Type B pancreatic cell (in vitro differentiated cells): Measurements from ENCODE around the gene ZNF519. TPM values are rescaled to one million over a fixed set of nuclear protein-coding genes. Genes with fewer than 3 reads are reported as not detected.
"Not testable (repeated sequence)": the region's sequence is repeated elsewhere in the genome, so short reads cannot be mapped to it uniquely, and the experiment has no call there.

Experiments used
- DNase-seq: peaks from one replicate; pipeline ENCODE4 v3.0.0; 2021; ENCODE audit warnings: mixed read lengths; ENCODE audit not compliant: unreplicated experiment; ENCODE audit errors: extremely low spot score
- H3K27ac Mint-ChIP-seq: 2 replicates; pipeline ENCODE4 v1.8.0; 2021; ENCODE audit warnings: mild to moderate bottlenecking, mixed read lengths
- H3K27me3 Mint-ChIP-seq: 2 replicates; pipeline ENCODE4 v1.8.0; 2021; ENCODE audit warnings: mixed read lengths
- H3K36me3 Mint-ChIP-seq: 2 replicates; pipeline ENCODE4 v1.8.0; 2021; ENCODE audit warnings: mixed read lengths
- H3K4me1 Mint-ChIP-seq: one replicate; pipeline ENCODE4 v1.8.0; 2021; ENCODE audit warnings: mixed read lengths; ENCODE audit not compliant: unreplicated experiment
- H3K4me3 Mint-ChIP-seq: 2 replicates; pipeline ENCODE4 v1.8.0; 2021; ENCODE audit warnings: mild to moderate bottlenecking, mixed read lengths
- H3K9me3 Mint-ChIP-seq: 2 replicates; pipeline ENCODE4 v1.8.0; 2021; ENCODE audit warnings: mixed read lengths
- CTCF ChIP-seq: fragments of 200-600 bp; sonication (generic); conservative IDR thresholded peaks from 2 replicates; pipeline ENCODE4 v1.5.0; 2021; ENCODE audit warnings: antibody characterized with exemption, mild to moderate bottlenecking
- total RNA-seq: library from RNA; stranded (reverse); gene quantifications from 2 replicates; pipeline ENCODE4 v1.2.1, GENCODE V29; 2021; ENCODE audit warnings: low replicate concordance

Gene ZNF519
- total RNA-seq, 1 donor from 2014 or later = 31.4 TPM

DNA sequence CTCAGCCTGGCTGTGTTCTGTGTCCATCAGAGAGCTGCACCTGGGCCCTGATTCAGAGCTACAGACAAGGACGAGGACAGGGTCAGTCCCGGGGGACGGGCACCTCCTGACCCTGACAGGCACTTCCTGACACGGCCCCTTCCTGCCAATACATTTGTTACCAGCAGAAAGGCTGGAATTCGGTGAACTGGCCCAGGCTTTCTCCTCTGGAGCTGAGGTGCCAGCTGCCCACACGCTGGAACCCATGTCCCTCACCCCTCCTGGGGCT, 12.3 kb upstream of the ZNF519 start:
- DNase-seq = no peak
- H3K4me3 Mint-ChIP-seq = no peak overlapping the region
- no peaks in the 10 kb centered on the region for H3K9me3 Mint-ChIP-seq
- H3K4me1 Mint-ChIP-seq = no peaks in the 10 kb centered on the region
- H3K27ac Mint-ChIP-seq = no peak overlapping the region
- H3K36me3 Mint-ChIP-seq = no peaks in the 10 kb centered on the region
- TF ChIP-seq CTCF = no peak
- no peaks in the 10 kb centered on the region for H3K27me3 Mint-ChIP-seq

- H3K9me3 Mint-ChIP-seq, H3K4me1 Mint-ChIP-seq, H3K27me3 Mint-ChIP-seq, H3K36me3 Mint-ChIP-seq, H3K27ac Mint-ChIP-seq, DNase-seq, H3K4me3 Mint-ChIP-seq: not testable (repeated sequence)
Observed at GRCh38 chr18:14143871-14144627, 11.8 kb upstream of the ZNF519 start.

- not testable (repeated sequence) for H3K36me3 Mint-ChIP-seq, H3K27ac Mint-ChIP-seq, H3K4me1 Mint-ChIP-seq, DNase-seq, H3K4me3 Mint-ChIP-seq, H3K9me3 Mint-ChIP-seq, H3K27me3 Mint-ChIP-seq
Observed at GRCh38 chr18:14143396-14143795, 11.2 kb upstream of the ZNF519 start.

- not testable (repeated sequence) for H3K36me3 Mint-ChIP-seq, DNase-seq, H3K4me1 Mint-ChIP-seq, H3K9me3 Mint-ChIP-seq, H3K27ac Mint-ChIP-seq, H3K4me3 Mint-ChIP-seq, H3K27me3 Mint-ChIP-seq
Observed at GRCh38 chr18:14142177-14142576, 9.9 kb upstream of the ZNF519 start.

DNA sequence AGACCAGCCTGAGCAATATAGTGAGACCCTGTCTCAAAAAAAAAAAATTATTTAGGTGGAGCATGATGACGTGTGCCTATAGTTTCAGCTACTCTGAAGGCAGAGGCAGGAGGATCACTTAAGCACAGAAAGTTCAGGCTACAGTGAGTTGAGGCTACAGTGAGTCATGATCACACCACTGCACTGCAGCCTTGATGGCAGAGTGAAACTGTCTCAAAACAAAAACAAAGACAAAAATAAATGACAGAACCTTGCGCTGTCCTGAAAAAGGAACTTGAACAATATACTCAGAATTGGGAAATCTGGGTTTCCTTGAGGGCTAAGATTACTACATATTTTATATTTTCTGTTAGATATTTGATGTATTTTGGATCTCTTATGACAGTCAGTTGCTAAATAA, 7.3 kb upstream of the ZNF519 start:
- H3K4me3 Mint-ChIP-seq, DNase-seq, H3K4me1 Mint-ChIP-seq, H3K27ac Mint-ChIP-seq, H3K9me3 Mint-ChIP-seq, H3K27me3 Mint-ChIP-seq, H3K36me3 Mint-ChIP-seq: not testable (repeated sequence)

DNA sequence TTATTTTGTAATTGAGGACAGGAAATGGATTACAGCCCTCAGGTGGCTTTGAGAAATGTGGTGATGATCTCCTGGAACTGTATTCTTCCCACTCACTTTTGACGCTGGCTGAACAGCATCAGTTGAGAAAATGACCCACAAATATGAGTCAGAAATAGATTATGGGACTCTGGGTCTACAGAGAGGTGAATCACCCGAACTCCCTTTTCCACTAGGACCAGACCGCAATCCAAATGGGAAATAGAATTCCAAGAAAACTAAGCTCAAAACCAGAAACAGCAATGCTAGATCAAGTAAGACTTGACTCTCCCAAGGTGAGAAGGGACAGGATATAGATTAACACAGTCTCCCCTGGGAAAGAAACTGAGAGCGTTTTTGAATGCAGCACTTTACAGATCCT, 5.7 kb upstream of the ZNF519 start:
- not testable (repeated sequence) for H3K9me3 Mint-ChIP-seq, H3K36me3 Mint-ChIP-seq, H3K4me3 Mint-ChIP-seq, H3K27me3 Mint-ChIP-seq, H3K4me1 Mint-ChIP-seq, DNase-seq, H3K27ac Mint-ChIP-seq

DNA sequence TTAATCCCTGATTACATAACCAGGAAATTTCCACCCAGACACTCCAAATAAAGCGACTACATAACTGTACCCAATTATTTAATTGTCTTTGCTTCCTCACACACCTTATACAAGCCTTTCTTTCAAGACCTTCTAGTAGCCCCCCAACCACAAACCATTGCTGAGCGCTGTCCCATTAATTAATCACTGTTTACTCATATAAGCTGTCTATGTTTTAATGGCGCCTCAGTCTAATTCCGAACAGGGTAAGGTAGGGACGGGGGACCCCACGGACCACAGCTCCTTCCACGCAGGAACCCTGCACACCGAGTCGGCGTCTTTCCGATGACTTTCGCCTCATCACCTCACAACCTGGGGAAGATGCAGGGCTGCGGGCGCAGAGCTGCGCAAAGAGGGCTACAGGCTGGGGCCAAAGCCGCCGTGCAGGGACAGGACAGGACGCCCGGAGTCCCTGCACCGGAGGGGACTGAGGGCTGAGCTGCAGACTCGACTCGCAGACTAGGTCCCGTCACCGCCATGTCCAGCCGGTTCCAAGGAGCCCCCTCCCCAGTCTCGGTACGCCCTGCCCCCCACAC, 452 bp downstream of the ZNF519 start:
- H3K9me3 Mint-ChIP-seq, H3K27me3 Mint-ChIP-seq, DNase-seq, H3K4me1 Mint-ChIP-seq: not testable (repeated sequence)
- Mint-ChIP-seq H3K4me3 (peak overlapping the region; percentile 96), H3K36me3 (peaks cover 12% of the 10 kb centered on the region), H3K27ac (peak overlapping the region; percentile 90)

DNA sequence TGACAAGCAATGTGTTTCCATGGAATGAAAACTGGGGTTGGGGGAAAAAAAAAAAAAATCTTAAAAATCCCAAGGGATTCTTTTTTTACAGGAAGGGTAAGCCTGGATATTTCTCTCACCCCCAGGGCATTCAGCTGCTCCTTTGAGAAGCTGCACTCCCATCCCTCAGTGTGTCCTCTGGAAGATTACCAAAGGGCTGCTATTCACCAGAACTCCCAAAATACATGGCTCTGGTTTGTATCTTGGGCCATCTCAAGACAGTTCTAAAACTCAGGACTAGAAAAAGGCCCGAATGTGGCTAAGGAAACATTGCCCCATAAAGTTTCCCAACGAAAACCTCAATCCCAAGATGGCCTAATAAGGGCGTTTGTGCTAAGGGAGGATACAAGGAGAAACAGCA, 1.4 kb downstream of the ZNF519 start:
- not testable (repeated sequence) for H3K9me3 Mint-ChIP-seq

DNA sequence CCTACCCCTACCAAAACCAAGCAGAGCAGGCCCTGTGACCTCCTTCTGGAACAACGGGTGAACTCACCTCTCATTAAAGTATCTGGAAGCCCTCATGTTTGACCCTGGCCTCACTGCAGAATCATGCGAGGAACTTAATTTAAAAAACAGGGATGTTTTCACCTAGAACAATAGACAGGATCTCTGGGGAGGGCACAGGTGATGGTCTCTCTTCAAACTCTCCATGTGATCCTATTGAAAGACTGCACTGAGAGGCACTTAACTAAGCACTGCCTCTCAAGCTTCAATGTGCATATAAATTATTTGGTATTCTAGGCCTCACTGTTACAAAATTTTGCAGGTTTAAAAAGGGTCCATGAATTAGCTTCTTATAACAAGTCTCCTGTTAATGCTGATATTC, 7.5 kb downstream of the ZNF519 start:
- no peak for DNase-seq
- peaks cover 18% of the 10 kb centered on the region for H3K36me3 Mint-ChIP-seq
- no peak overlapping the region for H3K4me3 Mint-ChIP-seq
- no peak for TF ChIP-seq CTCF
- H3K27ac Mint-ChIP-seq = no peak overlapping the region
- no peaks in the 10 kb centered on the region for H3K27me3 Mint-ChIP-seq
- no peaks in the 10 kb centered on the region for H3K9me3 Mint-ChIP-seq
- peaks cover 6% of the 10 kb centered on the region for H3K4me1 Mint-ChIP-seq

More for the DNA sequence above, 1.4 kb downstream of the ZNF519 start:
- peak overlapping the region; percentile 96 for H3K4me3 Mint-ChIP-seq
- not testable (repeated sequence) for DNase-seq, H3K27me3 Mint-ChIP-seq, H3K4me1 Mint-ChIP-seq
- peak overlapping the region; percentile 61 for H3K27ac Mint-ChIP-seq
- peaks cover 12% of the 10 kb centered on the region for H3K36me3 Mint-ChIP-seq
